Measurements from ENCODE around the gene ZDHHC19.
"Not testable (repeated sequence)": the region's sequence is repeated elsewhere in the genome, so short reads cannot be mapped to it uniquely, and the experiment has no call there.

ZDHHC19 gene

DNA sequence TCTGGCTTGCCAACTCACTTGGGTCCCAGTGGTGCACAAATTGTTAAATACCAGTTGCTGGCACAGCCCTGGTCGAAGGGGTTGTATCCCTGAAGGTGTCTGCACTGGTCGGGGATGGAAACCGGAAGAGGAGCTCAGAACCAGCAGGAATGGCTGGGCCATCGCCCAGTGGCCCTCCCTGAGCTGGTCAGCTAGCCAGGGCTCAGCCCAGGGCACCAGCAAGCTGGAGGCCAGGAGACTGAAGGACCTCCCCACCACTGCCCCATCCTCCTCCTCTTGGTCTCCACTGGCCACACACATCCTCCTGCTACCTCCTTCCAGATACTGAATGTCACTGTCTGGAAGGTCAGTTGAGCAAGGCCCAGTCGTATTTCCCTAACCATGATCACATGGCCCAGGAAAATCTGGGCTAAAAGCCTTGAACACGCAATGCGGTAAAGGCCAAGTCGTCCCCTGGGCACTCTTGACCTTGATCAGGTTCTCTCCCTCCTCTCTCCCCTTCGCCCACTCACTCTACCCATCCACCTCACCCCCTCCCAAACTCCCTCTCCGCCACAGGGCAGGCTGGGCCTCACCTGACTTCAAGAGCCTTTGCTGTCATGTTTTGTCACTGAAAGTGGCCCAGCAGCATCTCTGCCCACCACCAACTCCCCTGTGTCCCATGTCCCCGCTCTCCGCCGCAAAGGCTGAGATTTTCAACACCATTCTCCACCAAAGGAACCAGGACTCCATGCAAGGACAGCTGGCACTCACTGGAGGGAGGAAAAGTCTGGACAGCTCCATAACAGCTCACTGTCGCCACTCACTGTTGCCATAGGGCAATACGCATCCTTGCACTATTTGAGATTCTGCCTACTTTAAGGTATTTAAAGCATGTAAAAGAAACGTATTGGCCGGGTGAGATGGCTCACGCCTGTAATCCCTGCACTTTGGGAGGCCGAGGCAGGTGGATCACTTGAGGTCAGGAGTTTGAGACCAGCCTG lies 12.1 kb downstream of the ZDHHC19 start:
- peak; percentile 20 for DNase-seq

DNA sequence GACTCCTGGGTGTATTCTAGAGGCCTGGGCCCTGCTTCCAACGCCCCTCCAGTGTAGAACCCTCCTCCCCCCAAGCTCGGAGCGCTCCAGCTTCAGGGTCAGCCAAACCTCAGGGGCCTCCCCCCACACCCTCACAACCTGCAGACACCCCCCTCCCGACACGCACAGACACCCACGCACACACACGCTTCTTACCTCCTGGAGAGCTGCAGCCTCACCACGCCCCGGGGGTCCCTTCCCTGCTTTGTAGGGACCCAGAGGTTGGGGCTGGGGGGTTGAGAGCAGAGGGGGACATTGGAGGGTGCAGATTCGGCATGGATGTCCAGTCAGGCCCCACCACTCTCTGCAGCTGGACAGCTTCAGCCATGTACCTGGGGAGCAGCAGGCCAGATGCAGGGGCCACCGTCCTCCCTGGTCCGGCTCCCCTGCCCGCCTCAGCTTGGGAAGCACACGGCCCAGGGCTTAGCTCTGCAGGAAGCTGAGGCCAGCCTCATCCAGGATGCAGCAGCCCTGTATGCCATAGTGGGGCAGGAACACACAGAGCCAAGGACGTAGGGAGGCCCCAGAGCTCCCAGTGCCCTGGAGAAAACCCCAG lies 13.0 kb downstream of the ZDHHC19 start:
- DNase-seq = no peak

DNA sequence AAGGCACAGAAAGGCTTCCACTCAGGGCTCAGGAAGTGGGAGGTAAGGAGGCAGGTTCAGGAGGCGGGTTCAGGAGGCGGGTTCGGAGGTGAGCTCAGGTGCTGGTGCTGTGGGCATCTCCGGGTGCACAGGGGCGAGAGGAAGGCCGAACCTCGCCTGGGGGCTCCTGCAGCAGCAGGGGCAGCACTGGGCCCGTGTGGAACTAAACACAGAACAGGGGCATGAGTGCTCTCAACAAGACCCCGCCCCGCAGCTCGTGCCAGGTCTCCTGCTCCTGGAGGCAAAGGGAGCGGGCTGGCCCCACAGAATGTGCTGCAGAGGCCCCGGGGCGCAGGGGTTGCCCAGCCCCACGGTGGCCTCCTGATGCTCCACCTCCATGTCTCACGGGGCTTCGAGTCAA lies 13.7 kb downstream of the ZDHHC19 start:
- no peak for DNase-seq

DNA sequence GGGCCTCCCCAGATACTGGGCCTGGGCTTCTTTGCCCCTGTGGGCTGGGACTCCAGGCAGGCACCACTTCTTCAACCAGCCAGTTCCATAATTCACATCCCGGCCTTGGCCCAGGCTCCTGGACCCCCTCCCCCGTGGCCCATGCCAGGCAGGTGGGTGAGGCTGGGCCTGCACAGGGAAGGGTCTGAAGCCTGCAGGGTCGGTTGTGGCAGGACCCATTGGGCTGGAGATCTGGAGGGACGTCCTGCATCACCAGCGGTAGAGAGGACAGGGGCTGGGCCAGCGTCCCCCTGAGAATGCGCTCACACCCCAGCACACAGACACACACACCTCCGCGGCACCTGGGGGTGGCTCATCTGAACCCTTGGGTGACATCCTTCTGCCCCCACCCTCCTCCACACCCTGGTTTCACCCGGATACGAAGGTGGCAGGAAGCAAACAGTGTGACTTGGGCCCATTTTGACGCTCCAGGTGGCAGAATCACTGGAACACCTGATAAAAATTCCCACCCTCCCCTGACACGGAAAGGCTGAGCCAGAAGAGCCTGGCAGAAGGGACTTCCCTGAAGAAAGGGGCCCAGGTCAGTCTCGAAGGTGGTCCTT lies 15.4 kb downstream of the ZDHHC19 start:
- no peak for DNase-seq

DNA sequence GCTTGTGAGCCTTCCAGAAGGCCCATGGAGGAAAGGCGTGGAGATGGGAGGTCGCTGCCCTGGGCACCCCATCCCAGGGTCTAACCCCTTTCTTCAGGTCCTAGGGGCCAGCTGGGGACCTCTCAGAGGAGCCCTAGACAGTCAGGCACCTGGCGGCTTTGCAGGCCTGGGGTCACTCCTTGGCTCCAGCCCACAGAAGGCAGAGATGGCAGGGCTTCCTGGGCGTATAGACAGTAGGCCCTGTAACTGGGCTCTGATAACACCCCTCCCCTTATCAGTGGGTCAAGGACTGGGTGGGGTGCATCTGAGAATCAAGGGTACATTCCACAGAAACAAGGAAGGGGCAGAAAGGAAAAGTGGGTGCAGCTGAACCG lies 16.7 kb downstream of the ZDHHC19 start:
- no peak for DNase-seq

DNA sequence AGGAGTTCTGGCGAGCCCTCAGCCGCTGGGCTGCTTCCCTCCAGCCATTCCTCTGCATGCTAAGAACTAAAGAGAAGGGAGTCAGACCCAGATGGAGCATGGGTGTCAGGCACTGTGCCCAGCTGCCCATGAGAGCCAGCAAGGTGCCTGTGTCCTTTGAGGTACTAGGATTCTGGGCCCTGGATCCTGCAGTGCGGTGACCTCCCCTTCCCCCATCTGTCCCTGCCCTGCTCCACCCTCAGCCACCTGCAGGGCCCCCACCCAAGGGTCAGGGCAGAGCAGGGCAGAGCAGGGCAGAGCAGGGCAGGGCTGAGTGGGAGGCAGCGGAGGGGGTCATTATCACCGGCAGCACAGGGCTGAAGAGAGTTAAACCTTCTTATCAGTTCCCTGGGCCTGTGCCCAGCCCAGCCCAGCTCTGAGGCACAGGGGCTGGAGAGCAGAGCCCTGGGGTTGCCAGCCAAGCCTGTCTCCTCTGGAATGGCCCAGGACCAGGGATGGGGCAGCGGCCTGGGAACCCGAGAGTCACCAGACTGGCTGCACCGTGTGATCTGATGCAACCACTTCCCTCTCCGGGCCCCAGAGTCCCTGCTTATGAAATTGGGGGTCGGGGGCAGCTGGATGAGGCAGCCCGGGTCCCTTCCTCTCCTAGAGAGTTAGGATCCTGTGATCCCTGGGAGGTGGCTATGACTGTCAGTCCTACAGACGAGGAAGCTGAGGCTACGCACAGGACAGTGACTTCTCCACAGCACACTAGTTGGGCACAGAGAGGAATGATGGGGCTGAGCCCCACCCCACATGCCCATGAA lies 17.3 kb downstream of the ZDHHC19 start:
- DNase-seq = no peak

DNA sequence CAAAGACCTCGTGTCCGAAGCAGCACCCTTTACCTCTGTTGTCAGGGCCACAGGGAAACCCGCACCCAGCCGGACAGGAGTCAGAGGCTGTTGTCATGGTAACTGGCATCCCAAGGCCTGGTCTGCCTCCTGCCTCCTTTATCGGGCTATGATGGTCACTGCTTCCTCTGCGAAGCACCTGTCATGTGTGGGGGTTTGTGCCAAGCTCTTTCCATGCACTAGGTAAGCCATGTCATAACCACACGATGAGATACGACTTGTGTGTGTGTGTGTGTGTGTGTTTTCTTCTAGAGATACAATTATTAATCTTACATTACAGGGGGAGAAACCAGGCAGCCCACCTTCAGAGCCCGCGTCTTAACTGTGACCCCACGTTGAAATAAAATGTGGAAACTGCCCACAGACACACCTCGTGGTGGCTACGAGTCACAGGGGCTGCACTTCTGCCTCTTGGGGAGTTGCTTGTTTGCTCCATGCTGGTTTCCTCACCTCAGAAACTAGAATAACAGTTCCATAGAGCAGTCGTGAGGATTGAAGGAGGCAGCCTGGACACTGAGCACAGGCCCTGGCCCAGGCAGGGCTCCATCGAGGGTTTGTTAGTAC lies 18.0 kb downstream of the ZDHHC19 start:
- no peak for DNase-seq

DNA sequence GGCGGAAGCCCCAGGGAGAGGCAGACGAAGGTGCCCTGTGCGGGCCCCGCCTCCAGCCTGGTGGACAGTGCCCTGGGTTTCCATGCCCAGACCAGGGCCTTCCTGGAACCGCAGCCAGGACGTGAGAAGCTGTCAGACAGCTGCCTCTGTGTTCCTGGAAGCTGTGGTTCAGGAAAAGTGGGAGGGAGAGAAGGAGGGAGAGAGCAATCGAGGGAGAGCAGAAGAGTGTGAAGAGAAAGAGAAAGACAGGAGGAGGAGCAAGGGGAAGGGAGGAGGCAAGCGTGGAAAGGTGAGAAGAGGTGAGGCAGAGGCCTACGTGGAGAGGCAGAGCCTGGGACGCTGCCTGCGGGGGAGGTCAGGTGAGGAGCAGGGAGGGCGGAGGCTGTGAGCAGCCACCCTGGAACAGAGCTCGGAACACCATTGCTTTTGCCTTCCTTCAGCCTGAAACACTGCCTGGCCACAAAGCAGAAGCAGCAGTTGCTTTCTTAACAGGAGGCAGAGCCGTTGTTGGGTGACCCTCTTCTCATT lies 18.6 kb downstream of the ZDHHC19 start:
- no peak for DNase-seq

DNA sequence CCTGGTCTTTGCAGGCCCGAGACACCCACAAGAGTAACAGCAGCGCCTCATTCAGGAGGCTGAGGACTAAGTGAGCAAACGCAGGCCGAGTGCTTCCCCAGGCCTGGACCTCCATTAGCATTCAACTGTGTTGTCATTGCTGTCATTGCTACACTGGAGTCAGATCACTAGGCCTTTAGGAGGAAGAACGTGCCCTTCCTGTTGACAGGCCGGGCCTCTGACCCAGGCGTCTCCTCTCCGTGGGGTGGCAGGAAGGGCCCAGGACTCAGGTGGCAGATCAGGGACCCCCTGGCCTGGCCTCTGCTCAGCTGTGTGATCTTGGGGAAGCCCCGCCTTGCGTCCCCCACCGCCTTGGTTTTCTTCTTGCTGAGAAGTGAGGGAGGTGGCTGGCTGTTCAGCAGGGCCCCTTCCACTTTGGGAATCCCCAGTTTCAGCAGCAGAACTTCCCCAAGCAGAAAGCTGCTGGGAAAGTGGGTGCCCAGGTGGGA lies 19.1 kb downstream of the ZDHHC19 start:
- DNase-seq = no peak

DNA sequence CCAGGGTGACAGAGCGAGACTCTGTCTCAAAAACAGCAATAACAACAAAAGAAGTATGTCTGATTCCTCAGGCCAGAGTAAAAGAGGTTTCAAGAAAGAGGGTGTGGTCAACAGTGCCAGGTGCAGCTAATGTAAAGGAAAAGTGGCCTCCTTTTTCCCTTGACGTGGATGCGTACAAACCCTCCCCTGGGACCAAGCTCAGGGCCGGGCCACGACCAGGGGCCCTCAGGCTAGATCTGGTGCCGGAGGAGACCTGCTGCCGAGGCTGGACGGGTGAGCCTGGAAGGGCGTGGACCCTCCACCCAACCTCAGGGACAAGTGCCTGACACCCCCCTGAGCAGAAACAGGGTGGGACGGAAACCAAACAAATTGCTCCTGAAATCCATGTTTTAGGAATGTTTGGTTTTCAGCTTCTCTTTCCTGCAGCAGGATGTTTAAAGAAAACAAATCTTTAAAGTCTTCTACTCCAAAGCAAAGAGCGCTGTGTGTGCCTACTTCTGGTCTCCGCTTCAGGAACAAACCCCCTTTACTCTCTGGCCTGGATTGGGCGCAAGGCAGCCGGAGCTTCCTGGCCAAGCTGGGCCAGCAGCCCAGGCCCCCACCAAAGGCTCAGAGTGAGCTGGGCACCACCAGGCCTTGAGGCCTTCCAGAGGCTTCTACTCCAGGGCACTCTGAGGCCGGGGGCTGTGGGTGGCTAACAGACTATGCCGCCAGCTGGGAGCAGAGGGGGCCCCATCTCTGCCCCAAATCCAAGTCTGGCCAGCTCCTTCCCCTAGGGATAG lies 21.4 kb downstream of the ZDHHC19 start:
- DNase-seq = no peak

DNA sequence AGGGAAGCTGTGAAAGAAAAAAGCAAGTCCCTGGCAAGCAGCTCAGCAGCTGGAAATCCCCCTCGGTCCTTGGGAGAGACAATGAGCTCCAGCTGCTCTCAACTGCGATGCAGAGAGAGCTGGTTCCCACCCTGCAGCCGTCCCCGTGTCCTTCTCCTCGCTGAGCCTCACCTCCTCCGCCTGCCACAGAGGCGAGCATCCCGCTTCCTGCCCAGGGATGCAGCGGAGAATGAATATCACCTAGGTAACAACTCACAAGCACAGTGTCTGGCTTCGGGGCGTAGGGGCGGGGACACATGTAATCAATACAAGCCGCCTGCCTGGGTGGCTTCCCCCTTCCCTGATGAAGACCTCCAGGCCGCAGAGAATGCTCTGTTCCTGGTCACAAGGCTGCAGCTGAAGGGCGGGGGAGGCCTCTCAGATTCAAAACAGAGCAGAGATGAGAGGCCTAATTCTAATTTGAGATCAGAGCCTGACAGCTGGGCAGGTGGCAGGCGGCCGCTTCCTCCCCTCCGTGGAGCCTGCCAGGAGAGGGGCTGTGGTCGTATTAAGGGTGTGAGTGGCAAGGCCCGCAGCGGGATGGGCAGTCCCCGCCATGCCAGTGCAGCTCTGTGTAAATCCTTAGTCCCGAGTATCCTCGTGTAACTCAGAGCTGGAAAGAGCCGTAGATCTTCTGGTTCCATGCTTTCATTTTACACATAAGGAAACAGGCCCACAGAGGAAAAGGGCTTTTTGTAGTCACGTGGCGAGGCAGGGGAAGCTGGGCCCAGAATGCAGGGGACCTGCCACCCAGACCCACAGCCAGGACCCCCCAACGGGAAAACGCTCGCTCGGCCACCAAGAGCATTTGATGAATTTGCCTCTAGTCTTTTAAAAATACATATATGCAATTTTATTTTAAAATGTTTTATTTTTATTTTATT lies 24.3 kb downstream of the ZDHHC19 start:
- no peak for DNase-seq

DNA sequence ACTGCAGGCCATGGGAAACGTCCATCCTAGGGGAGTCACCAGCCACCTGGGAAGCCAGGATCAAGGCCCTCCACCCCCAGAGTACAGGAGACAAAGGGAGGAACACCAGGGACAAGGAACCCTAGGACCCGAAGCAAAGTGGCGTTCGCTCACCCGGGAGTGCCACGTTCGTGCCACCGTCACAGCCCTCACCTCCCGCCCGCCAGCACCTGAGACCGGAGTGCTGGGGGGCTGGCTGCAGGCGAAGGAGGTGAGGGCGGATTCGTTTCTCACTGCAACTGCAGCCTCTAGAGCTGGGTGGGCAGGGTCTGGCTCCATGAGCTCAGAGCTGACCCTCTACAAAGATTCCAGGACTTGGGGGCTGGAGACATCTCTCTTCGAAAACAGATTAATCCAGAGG lies 26.3 kb downstream of the ZDHHC19 start:
- DNase-seq = no peak

DNA sequence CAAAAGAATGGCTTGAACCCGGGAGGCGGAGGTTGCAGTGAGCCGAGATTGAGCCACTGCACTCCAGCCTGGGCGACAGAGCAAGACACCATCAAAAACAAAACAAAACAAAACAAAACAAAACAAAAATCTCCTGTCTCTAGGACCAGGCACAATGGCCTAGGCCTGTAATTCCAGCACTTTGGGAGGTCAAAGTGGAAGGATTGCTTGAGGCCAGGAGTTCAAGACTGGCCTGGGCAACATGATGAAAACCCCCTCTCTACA lies 27.1 kb downstream of the ZDHHC19 start:
- DNase-seq = not testable (repeated sequence)

DNA sequence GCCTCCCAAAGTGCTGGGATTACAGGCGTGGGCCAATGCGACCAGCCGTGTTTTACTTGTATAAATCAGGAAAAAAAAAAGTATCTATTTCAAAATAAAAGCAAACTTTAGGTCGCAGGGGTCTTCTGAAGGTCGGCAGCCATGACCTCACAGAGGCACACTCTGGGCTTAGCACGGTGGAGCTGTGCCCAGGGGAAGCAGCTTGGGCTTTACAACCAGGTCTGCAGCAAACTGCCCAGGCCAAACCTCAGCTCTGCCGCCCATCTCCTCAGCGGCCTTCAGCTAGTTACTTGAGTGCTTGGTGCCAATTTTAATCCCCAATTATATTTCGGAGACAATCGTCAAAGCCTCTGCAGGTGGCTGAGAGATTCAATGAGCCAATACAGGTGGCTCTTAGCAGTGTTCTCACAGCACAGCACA lies 30.1 kb downstream of the ZDHHC19 start:
- no peak for DNase-seq

DNA sequence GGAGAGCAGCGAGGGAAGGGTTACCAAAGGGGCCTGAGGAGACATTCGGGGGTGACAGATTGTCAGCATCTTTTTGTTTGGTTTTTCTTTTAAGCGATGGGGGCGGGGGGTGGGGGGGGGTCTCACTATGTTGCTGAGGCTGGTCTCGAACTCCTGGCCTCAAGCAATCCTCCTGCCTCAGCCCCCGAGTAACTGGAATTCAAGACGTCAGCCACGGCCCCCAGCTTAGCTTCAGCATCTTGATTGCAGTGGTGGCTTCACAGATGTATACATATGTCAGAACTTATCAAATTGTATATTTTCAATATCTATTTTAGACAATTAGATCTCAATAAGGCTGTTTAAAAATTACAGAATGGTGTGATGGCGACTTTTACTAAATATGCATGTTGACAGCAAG lies 30.9 kb downstream of the ZDHHC19 start:
- no peak for DNase-seq

DNA sequence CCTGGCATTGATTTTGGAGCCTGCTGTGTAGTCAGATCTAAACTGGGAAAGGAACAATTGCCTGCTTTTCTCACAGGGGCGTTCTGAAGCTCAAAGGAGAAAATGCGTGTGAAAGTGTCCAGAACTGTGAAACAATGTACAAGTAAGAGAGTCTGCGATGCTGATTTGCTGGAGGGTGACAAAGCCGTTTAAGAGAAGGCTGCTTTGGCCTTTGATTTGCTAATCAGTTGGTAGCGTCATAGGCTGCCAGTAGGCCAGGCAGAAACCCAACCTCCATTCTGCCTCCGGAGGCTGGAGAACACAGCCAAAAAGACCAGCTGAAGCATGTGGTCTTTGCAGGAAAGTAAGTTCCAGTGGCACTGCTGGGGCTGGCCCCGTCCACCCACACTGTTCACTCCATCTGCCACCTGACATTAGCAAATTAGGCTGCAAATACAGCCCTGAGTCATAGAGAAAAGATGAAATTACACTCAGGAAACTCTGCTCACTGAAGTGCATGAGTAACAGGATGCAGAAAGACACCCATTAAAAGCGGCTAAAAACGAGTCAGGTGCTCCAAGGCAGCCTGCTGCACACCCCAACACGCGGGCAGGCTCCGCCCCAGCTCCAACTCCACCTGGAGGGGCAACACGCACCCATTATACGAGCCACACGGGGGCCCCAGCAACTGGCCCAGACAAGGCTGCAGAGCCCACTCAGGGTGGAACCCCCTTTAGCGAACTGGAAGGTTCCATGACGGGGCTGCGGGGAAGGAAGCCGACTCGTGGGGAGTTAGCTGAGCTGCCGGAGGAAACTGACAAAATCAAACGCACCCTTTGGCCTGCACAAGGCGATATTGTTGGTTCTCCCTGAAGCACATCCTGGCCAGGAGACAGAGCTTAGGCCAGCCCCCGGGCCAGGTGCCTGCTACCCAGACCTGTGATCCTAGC lies 31.6 kb downstream of the ZDHHC19 start:
- DNase-seq = peak; percentile 66

DNA sequence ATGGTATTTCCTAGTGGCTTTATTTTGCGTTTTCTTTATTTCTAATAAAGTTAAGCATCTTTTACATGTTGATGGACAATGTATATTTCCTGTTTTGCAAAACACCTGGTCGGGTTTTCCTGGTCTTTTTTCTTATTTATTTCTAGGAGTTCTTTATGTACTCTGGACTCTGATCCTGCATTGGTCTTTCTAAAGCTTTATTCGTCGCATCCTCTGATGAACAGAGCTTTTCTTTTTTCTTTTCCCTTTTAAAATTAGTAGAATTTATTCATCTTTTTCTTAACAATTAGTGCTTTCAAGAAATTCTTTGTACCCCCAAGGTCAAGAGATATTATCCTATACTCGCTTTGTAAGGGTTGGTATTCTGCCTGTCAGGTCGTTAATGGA lies 32.2 kb downstream of the ZDHHC19 start:
- DNase-seq = no peak

DNA sequence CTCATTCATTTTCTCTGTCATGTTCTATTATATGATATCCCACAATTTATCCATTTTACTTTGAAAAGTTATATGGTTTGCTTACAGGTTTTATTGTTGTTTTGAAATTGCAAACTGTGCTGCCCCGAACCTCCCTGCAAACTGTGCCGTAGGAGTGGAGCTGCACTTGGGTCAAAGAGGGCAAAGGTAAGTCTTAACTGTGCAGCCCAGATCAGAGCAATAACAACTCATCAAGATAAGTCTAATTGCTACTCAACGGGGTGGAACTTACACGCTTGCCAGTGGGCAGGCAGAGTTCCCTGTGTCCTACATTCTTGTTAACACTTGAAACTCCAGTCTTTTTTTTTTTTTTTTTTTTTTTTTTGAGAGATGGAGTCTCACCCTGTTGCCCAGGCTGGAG lies 33.2 kb downstream of the ZDHHC19 start:
- DNase-seq = no peak

DNA sequence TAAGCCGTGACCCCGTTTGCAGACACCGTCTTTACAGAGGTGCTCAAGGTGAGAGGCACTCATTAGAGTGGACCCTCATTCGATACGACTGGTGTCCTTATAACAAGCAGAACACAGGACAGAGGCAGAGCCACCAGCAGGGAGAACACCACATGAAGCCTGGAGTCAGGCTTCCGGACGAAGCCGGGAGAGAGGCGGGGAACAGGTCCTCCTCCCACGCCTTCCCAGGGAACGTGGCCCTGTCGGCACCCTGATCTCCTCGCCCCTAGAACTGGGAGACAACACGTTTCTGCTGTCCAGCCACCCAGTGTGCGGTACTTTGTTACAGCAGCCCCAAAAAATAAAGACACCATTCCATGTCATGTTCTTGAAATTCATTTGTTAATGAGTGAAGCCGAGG lies 33.6 kb downstream of the ZDHHC19 start:
- no peak for DNase-seq

DNA sequence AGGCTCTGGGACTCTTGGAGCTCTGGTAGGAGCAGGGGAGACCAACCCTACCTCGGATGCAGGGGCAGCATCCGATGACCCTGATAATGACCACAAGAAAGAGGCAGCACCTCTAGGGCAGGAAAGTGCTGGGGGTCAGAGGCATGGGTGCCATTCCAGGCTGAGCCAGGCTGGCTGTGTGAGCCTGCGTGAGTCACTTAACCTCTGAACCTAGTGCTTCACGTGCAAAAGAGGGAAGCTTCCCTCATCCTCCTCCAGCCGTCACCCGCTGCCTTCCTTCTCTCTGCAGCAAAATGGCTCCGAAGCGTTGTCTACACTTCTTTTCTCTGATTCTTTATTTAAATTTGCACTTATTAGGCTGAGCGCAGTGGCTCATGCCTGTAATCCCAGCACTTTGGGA lies 35.5 kb downstream of the ZDHHC19 start:
- DNase-seq = no peak
